SK-N-SH treated with all-trans-retinoic acid at 6 μM for 48 hours (cell line): ENCODE measurements around the gene MINAR2.

Experiments used
- ARNTL ChIP-seq: fragments of 450-650 bp; formaldehyde crosslinking; IDR thresholded peaks from 2 replicates; pipeline ENCODE4 v1.5.0; 2020; ENCODE audit warnings: low read depth, mild to moderate bottlenecking, moderate library complexity, borderline replicate concordance
- CSDC2 ChIP-seq: fragments of 250-450 bp; sonication (Bioruptor Pico); IDR thresholded peaks from 2 replicates; pipeline ENCODE4 v1.5.0; 2020; ENCODE audit warnings: mild to moderate bottlenecking, moderate library complexity
- ZC3H10 ChIP-seq: fragments of 250-450 bp; sonication (Bioruptor Pico); IDR thresholded peaks from 2 replicates; pipeline ENCODE4 v1.5.1; 2021; ENCODE audit warnings: mild to moderate bottlenecking, moderate library complexity
- TF ChIP-seq, protein P1 (sequence below): fragments of 250-450 bp; sonication (Bioruptor Pico); IDR thresholded peaks from 2 replicates; pipeline ENCODE4 v1.5.1; 2020; ENCODE audit warnings: low read depth, mild to moderate bottlenecking, moderate library complexity

DNA sequence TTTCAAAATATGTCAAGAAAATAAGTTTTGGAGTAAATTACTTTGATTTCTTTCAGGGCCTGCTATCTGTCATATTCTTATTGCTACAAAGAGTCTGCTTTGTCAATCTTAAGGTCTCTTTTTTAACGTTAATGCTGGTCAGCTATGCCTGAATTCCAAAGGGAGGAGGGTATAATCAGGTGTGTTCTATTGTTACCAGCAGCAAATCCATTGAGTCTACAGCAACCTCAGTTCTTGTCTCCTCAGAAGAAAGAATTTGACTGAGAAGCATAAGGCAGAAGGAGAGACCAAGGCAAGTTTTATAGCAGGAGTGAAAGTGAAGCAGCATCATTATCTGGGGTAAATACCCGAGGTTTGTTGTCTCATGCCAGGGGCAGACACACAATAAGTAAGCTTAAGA is 23.7 kb upstream of the MINAR2 start:
- TF ChIP-seq ZC3H10 (CRISPR knock-in tag) (no peak), CSDC2 (CRISPR knock-in tag) (no peak), ARNTL (CRISPR knock-in tag) (no peak)
- TF ChIP-seq, protein P1, sequence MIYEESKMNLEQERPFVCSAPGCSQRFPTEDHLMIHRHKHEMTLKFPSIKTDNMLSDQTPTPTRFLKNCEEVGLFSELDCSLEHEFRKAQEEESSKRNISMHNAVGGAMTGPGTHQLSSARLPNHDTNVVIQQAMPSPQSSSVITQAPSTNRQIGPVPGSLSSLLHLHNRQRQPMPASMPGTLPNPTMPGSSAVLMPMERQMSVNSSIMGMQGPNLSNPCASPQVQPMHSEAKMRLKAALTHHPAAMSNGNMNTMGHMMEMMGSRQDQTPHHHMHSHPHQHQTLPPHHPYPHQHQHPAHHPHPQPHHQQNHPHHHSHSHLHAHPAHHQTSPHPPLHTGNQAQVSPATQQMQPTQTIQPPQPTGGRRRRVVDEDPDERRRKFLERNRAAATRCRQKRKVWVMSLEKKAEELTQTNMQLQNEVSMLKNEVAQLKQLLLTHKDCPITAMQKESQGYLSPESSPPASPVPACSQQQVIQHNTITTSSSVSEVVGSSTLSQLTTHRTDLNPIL: no peak
